Activated naive CD4-positive, alpha-beta T cell treated with anti-CD3 and anti-CD28 coated beads, Interleukin-2, amount 50 U/mL, for 16 hours (primary cell): ENCODE results near the gene PSMD10.

Experiments
- DNase-seq: peaks from one replicate; pipeline ENCODE4 v3.0.0-alpha.2; 2020

Gene PSMD10

DNA sequence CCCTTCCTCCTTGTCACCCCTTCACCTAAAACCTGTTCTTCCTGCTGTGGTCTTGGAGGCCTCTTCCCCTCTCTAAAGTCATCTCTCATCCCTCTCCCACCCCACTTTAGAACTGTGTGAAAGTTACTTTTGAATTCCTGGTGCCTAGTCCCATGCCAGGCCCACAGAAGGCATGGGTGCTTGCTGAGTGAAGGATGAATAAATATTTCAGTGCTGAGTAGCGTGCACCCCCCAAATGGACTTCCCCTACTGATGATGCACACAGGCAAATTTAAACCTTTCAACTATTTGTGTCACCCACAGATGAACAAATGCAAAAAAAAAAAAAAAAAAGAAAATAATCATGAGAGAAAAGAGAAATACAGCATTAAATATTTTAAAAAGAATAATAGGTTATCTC lies 19.8 kb downstream of the PSMD10 start:
- DNase-seq: no peak

DNA sequence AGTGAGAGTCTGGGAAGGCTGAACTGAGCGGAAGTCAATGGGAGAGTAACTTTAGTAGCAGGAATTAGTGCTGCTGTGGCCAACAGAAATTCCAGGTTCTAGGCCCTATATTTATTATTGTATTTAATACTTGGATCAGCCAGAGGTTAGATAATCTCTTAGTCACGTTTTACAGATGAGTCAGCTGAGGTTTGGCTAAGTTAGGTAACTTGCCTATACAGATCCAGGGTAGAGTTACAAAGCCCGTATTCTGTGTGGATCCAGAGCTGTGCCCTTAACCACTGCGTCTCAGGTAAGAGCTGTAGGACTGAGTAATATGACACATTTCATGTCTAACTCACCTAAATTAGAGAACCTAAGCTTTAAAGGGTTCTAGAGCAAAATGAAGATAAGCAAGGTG lies 20.5 kb downstream of the PSMD10 start:
- no peak for DNase-seq

DNA sequence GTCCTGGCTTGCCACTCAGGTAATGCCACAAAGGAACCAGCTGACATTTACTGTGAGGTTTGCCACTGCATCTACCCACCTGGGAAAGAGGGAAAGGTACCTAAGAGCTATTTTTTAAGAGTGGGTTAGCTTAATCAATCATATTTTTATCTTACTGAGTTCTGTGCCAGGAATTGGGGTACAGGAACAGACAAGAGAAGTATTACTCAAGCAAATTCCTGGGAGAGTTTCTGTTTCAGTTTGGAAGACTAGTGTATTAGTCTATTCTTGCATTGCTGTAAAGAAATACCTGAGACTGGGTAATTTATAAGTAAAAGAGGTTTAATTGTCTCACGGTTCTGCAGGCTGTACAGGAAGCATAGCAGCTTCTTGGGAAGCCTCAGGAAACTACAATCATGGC lies 23.2 kb downstream of the PSMD10 start:
- no peak for DNase-seq

DNA sequence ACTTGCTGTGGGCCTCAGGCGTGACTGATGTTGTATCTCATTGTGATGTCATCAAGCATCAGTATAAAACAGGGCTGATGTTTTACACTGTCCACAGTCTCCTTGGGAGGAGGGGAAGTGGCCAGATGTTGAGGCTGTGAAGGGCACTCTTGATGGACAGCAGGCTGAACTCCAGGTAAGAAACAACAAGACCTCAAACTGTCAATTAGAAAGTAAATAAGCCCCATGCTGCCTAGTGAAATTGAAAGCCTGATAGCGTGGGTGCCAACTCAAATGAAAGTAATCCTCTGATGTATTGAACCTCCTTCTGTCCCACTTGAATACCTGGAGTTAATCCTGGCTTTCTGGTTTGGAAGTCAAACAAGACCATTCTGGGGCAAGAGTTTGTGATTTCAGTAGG lies 26.7 kb downstream of the PSMD10 start:
- DNase-seq: no peak

DNA sequence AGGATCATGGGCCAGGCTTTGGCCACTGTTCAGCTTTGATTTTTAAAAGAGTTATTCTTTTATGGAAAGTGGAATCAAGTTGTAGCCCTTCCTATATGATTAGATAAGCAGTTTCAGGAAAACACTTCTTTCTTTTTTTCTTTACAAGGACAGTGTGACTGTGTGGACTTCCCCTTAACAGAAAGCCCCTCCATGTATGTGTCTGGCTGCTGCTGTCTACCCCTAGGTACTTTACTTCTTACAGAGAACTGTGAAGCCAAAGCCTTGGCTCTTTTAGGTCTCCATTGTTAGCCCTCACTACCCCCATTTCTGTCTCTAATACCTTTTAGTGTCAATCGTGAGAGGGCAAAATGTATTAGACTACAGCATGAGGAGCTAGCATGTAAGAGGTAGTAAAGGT lies 27.3 kb downstream of the PSMD10 start:
- DNase-seq: no peak

DNA sequence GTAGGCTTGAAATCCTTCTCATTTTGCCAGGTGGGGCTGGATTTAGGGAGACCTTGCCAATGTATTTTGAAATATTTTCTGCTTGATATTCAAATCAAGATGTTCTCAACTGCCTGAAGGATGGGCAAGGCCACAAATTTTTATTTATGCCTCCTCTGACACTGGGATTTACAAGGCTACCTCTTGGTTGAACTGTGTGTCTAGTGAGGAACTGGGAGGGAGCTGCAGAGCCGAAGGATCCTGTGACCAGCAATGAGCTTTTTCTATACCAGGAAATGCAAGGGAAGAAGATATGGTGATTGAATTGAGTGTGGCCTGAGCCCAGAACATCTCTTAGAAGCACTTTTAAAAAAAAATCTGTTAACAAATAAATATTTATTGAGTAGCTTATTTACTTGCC lies 31.5 kb downstream of the PSMD10 start:
- DNase-seq: no peak

DNA sequence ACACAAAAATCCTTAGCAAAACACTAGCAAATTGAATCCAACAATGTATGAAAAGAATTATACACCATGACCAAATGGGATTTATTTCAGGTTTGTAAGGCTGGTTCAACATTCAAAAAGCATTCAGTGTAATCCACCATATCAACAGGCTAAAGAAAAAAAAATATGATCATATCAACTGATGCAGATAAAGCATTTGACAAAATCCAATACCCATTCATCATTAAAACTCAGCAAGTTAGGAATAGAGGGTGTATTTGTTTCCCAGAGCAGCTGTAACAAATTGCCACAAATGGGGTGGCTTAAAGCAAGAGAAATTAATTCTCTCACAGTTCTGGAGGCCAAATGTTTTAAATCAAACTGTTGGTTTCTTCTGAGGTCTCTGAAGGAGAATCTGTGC lies 35.8 kb downstream of the PSMD10 start:
- no peak for DNase-seq

DNA sequence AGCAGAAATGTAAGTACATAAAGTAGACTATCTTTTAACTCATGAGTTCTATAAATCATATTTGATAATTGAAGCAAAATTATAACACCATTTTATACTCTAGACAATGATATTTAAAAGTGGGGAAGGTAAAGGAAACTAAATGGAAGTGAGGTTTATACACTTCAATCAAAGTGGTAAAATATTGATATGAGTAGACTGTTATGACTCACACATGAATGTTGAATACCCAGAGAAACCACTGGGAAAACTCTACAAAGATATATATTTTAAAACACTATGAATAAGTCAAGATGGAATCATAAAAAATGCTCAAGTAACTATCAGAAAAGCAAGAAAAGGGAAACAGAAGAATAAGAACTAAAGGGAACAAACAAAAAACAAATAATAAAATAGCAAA lies 38.1 kb downstream of the PSMD10 start:
- no peak for DNase-seq

DNA sequence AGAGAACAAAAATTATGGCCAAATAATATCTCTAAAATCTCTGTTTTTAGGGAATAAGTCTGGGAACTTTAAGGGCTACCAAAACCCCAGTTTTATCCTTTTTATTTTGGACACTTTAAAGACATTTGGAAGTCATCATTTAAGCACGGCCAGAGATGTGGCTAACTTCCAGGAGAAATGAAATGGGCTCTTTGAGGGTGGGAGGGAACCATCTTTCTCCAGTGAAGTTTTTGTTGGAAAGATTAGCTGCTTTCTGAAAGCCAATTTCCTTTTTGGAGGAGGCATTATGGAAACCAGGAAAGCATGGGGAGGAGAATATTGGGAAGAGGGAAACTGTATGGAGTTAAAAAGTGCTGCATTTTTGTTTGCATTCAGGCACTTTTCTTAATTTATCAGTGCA lies 41.7 kb downstream of the PSMD10 start:
- no peak for DNase-seq

DNA sequence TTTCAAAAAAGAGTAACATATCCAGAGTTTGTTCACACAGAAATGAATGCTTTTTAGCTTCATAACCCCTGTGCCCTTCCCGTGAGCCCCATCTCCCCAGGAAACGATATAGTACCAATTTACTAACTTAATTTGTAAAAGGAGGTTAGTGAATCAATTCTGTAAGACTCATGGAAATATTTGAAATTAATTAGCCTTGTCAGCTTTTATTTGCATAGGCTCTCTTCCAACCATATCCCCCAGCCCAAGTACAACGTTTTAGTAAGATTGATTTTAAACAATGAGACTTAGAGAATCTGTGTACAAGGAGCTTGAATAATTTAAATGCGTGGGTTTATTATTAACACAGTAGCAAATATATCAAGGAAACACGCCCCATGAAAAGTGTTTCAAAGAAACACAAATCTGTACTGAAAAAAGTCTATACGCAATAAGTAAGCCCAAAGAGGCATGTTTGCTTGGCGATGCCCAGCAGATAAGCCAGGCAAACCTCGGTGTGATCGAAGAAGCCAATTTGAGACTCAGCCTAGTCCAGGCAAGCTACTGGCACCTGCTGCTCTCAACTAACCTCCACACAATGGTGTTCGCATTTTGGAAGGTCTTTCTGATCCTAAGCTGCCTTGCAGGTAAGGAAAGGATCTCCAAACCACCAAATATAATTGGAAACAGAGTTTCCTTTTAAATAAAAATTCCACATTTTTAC lies 46.6 kb downstream of the PSMD10 start, which contains the start of gene VSIG1:
Gene VSIG1, plus strand, starts transcription at position 512 of the 703 bp plus-strand sequence. Its CDS starts 66 bp downstream, at position 578.
- no peak for DNase-seq

DNA sequence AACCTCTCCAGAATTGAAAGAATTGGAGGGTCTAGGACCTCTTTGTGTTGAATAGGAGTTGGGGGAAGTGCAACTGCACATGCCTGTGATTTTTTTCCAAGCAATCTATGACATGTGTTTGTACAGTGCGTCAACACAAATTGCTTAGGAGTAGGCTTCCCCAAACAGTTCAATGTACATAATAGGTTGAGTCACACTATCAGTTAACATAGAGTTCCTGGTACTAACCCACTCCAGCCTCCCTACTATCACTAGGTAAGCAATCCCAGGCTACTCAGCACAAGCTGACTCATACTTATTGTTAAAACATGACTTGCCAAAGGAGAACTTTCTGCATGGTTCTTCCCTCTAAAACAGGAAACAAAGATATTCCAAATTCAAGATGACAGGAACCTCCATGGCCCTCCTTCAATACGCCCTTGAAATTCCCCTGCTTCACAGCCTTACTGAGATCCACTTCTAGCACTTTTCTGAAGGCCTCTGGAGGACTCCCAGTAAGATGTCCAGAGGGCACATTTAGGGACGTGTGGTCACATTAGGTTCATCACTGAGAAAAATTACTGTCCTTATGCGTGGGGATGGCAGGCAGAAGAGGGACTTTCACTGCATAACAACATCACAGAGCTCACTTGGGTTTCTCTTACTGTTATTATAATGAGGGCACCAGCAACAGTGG lies 54.9 kb downstream of the PSMD10 start:
- no peak for DNase-seq

DNA sequence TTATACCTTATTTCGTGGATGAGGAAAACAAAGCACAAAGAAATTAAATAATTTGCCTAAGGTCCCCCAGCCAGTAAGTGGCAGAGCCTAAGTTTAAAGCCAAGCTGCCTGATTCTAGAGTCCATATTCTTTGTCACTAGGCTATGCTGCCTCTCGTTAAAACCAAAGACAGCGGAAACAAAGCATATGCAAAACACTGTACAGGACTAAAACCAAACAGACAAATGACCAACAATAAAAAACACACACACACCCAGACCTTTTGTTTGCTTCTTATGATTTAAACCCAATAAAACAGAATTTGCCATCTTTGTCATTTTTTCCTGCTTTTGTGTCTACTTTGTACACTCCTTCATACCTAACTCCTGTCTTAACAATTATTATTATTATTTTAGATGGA lies 56.6 kb downstream of the PSMD10 start:
- DNase-seq: no peak
